Measurements from ENCODE around the gene DYNLT1. TPM values are rescaled to one million over a fixed set of nuclear protein-coding genes. Genes with fewer than 3 reads are reported as not detected.

DYNLT1 gene
- total and polyA plus RNA-seq, 5 donors from 2014 or later: 103 to 127 (median 121) TPM

Other genes with a start within 250 kb of the DYNLT1 start
- 21.2 TPM for gene TMEM181, start 84.7 kb downstream of the DYNLT1 start, total RNA-seq
- gene TMEM181, start 84.7 kb downstream of the DYNLT1 start, polyA plus RNA-seq: 1 to 10 TPM; 4.9 to 5.7 (median 5.5) TPM
- gene SYTL3, start 5.3 kb upstream of the DYNLT1 start, total RNA-seq: 54.8 TPM
- gene SYTL3, start 5.3 kb upstream of the DYNLT1 start, polyA plus RNA-seq: 10 to 100 TPM; 12.2 to 15.5 (median 13.8) TPM
- gene EZR, start 174.6 kb upstream of the DYNLT1 start, total RNA-seq: 559 TPM
- gene EZR, start 174.6 kb upstream of the DYNLT1 start, polyA plus RNA-seq: 100 to 1,000 TPM; 310 to 497 (median 365) TPM